ENCODE data around the gene SOWAHA.

The SOWAHA gene

DNA sequence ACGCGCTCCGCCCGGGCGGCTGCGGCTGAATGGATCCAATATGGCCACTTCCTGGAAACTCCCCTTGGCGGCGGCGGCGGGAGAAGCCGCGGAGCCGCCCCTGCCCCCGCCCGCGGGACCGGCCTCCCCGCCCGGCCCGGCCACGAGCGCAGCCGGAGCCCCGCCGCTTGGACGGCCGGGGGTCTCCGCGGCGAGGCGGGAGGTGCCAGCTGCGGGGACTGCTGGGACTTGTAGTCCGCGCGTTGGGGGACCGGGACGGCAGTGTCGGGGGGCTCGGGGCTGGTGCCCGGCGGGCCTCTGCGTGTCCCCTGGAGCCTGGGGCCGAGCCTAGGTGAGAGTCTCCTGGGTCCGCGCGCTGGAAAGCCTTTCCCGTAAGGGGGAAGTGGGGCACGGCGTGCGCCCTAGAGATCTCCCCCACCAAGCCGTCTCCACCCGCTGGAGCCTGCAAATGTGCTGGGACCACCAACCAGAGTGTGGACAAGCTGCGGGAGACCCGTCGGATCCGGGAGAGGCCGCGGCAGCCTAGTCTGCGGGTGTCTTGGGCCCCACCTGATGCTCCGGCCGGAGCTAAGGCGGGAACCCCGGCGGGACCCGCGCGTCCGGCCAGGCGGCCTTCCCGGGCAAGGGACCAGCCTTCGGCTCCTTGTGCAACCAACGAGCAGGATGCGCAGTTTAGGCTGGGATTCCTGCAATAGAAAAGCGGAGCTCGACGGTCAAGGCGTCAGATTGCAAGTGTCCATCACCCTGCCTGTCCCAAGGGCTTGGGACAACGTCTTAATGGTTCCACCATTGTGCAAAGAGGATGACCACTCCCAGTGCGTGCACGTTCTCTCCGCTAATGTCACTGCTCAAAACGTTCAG is 35.7 kb upstream of the SOWAHA start, which contains the start of gene SEPTIN8:
Gene SEPTIN8 (minus strand): TSS at position 31 of the 861 bp plus-strand sequence. CDS start 102 bp downstream, outside the sequence.
- peak; percentile 48 for DNase-seq (ENCODE audit: low read depth)
- TF ChIP-seq, protein P1, sequence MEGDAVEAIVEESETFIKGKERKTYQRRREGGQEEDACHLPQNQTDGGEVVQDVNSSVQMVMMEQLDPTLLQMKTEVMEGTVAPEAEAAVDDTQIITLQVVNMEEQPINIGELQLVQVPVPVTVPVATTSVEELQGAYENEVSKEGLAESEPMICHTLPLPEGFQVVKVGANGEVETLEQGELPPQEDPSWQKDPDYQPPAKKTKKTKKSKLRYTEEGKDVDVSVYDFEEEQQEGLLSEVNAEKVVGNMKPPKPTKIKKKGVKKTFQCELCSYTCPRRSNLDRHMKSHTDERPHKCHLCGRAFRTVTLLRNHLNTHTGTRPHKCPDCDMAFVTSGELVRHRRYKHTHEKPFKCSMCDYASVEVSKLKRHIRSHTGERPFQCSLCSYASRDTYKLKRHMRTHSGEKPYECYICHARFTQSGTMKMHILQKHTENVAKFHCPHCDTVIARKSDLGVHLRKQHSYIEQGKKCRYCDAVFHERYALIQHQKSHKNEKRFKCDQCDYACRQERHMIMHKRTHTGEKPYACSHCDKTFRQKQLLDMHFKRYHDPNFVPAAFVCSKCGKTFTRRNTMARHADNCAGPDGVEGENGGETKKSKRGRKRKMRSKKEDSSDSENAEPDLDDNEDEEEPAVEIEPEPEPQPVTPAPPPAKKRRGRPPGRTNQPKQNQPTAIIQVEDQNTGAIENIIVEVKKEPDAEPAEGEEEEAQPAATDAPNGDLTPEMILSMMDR (IDR thresholded peaks at IDR 0.05; ENCODE audit: insufficient read depth, low read depth, low read length, missing control alignments): no peak
- H3K4me3 ChIP-seq (ENCODE audit: low read length): peak within 1 kb of the TSS; percentile 72

DNA sequence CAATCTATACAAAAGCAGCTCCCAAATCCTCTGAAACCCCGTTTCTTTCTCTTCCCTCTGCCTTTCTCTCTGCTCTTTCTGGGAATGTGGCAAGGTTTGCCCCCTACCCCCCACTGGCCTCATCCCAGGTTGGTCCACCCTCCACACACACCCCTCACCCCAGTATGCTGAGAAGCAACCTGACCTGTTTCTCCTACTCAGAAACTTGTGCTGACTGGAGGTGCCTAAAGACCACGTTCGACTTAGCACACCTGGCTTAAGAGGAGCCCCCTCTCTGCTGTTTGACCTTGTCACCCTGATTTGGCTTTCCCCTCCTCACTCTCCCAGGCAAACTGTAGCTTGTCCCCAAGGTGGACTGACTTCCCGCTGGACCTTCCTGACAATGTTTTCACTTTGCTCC is 35.0 kb upstream of the SOWAHA start:
- TF ChIP-seq, protein P1 (IDR thresholded peaks at IDR 0.05; ENCODE audit: insufficient read depth, low read depth, low read length, missing control alignments): no peak
- no peak for DNase-seq (ENCODE audit: low read depth)
- peak overlapping the region; percentile 72 for H3K4me3 ChIP-seq (ENCODE audit: low read length)

DNA sequence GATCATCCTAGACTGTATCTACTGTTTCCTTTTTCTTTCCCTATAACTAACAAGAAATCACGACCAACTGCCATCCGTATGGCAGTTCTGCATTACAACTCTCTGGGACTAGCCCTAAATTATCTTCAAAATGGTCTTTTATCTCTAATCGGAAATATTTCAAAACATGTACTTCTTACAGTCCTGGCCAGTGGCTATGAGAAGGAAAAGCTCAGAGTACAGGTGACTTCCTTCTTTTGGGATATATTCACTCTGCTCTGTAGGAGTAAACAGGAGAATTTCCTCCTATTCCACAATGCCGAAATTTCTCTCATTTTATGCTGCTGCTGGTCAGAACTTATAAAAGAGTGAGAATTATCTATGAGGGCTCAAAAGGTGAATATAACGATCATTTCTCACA is 34.2 kb upstream of the SOWAHA start:
- H3K4me3 ChIP-seq (ENCODE audit: low read length): no peak overlapping the region
- TF ChIP-seq, protein P1 (IDR thresholded peaks at IDR 0.05; ENCODE audit: insufficient read depth, low read depth, low read length, missing control alignments): no peak
- DNase-seq (ENCODE audit: low read depth): no peak

DNA sequence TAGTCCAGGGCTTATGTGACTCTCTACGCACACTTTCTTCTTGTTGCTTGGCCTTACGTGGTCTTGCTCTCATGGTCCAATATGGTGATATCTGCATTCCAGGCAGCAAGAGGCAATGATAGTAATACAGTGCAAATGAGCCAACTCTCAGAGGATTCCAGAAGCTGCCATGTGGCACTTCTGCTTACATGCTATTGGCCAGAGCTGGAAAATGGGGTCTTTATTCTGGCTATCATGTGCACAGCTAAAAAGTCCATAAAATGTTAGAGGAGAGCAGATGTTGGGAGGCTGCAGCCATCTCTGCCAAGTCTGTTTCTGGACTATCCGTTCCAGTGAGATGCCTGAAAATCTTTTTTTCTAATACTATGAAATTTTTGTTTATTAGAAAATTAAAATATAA is 33.1 kb upstream of the SOWAHA start:
- TF ChIP-seq, protein P1 (IDR thresholded peaks at IDR 0.05; ENCODE audit: insufficient read depth, low read depth, low read length, missing control alignments): no peak
- no peak for DNase-seq (ENCODE audit: low read depth)
- no peak overlapping the region for H3K4me3 ChIP-seq (ENCODE audit: low read length)

DNA sequence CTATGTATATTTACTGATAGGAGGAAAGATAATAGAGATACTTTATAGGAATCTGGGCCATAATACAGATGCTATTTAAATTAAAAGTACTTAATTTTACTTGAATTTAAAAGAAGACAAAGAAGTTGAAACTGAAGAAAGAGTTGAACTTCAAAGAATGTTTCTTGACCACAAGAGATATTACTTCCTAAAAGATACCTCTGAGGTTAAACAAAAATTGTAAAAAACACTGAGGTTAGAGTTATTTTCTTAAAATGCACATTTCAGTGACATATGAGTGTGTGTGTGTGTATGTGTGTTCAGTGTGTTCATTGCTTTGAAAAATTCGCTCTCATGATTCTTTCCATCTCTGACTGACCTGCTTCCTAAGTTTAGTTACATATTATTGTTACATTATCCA is 32.5 kb upstream of the SOWAHA start:
- TF ChIP-seq, protein P1 (IDR thresholded peaks at IDR 0.05; ENCODE audit: insufficient read depth, low read depth, low read length, missing control alignments): no peak
- DNase-seq (ENCODE audit: low read depth): no peak
- H3K4me3 ChIP-seq (ENCODE audit: low read length): no peak overlapping the region

DNA sequence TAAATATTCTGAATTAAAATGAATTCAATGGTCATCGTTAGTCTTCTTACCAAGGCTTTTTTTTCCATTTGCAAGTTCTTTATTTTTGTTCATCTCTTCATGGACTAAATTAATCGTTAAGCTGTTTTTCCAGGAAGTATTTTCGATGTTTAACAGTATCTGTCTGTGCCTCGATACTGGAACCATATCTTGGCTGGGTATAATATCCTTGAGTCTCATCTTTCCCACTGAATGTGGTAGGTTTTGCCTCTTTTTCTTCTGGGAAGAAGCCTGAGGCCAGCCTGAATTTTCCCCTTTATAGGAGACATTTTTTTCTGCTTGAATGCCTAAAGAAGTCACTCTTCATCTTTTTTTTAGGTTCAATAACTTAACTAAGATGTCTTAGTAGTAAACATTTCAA is 32.1 kb upstream of the SOWAHA start:
- H3K4me3 ChIP-seq (ENCODE audit: low read length): no peak overlapping the region
- TF ChIP-seq, protein P1 (IDR thresholded peaks at IDR 0.05; ENCODE audit: insufficient read depth, low read depth, low read length, missing control alignments): no peak
- DNase-seq (ENCODE audit: low read depth): no peak

DNA sequence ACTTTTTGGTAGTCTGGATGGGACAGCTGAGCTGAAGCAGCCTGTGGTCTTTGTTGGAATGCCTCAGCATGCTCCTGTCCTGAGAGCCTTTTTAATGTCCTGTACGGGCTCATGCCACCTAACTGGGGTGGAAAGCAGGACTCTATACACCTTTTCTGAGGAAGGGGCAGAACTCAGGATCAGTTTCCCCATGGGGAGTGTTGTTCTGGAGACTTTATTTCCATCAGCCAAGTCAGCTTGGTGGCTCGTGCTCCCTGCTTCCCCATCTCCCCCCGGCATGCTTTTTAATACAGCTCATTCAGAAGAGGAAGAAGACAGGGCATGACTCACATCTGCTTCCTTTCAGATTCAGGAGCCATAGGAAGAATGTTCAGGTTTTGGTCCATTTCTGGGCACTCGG is 31.0 kb upstream of the SOWAHA start:
- H3K4me3 ChIP-seq (ENCODE audit: low read length): no peak overlapping the region
- DNase-seq (ENCODE audit: low read depth): peak; percentile 69
- TF ChIP-seq, protein P1 (IDR thresholded peaks at IDR 0.05; ENCODE audit: insufficient read depth, low read depth, low read length, missing control alignments): no peak
